Right renal cortex interstitium (tissue), 3 donors: ENCODE measurements around the gene RASGRF1. TPM values are rescaled to one million over a fixed set of nuclear protein-coding genes. Genes with fewer than 3 reads are reported as not detected.
"Not testable (repeated sequence)": the region's sequence is repeated elsewhere in the genome, so short reads cannot be mapped to it uniquely, and the experiment has no call there.

Experiments used
- DNase-seq, 3 donors: peaks; one replicate each; pipeline ENCODE4 v3.0.0-alpha.2; 2013; ENCODE audit warnings: low read depth in 3 of 3, low spot score in 2 of 3
- polyA plus RNA-seq, 3 donors: library from polyadenylated mRNA; unstranded; fragments of 120-200 nt; gene quantifications; one replicate each; pipeline ENCODE4 v1.2.1, GENCODE V29; 2013; ENCODE audit not compliant: insufficient read length in 3 of 3

Gene RASGRF1
- polyA plus RNA-seq, 3 donors, result 0.21 to 0.82 (median 0.43) TPM

- DNase-seq, result no peak
Observed at GRCh38 chr15:79046691-79047404, 43.7 kb downstream of the RASGRF1 start.

- no peak for DNase-seq
Observed at GRCh38 chr15:79045041-79045440, 45.5 kb downstream of the RASGRF1 start.

GRCh38 chr15:79042213-79042928 is 48.2 kb downstream of the RASGRF1 start:
- no peak for DNase-seq

- DNase-seq, result no peak
Observed at GRCh38 chr15:79041601-79042168, 48.9 kb downstream of the RASGRF1 start.

- DNase-seq, result no peak
Observed at GRCh38 chr15:79037848-79038247, 52.7 kb downstream of the RASGRF1 start.

GRCh38 chr15:79036323-79036722 is 54.3 kb downstream of the RASGRF1 start:
- DNase-seq, result no peak

GRCh38 chr15:79035814-79036213 is 54.8 kb downstream of the RASGRF1 start:
- no peak for DNase-seq

GRCh38 chr15:79035111-79035601 is 55.4 kb downstream of the RASGRF1 start:
- DNase-seq, result no peak

- no peak for DNase-seq
Observed at GRCh38 chr15:79034284-79034683, 56.3 kb downstream of the RASGRF1 start.

GRCh38 chr15:79032656-79033055 is 57.9 kb downstream of the RASGRF1 start:
- DNase-seq, result no peak

GRCh38 chr15:79031821-79032220 is 58.8 kb downstream of the RASGRF1 start:
- DNase-seq, result no peak

- no peak for DNase-seq
Observed at GRCh38 chr15:79031201-79031600, 59.4 kb downstream of the RASGRF1 start.

- no peak for DNase-seq
Observed at GRCh38 chr15:79030470-79030869, 60.1 kb downstream of the RASGRF1 start.

GRCh38 chr15:79028411-79028964 is 62.1 kb downstream of the RASGRF1 start:
- no peak for DNase-seq

GRCh38 chr15:79027532-79028410 is 62.8 kb downstream of the RASGRF1 start:
- no peak for DNase-seq

- no peak for DNase-seq
Observed at GRCh38 chr15:79025802-79026201, 64.8 kb downstream of the RASGRF1 start.

GRCh38 chr15:79025201-79025600 is 65.4 kb downstream of the RASGRF1 start:
- no peak for DNase-seq

- not testable (repeated sequence) for DNase-seq
Observed at GRCh38 chr15:79024493-79024892, 66.1 kb downstream of the RASGRF1 start.

GRCh38 chr15:79023918-79024317 is 66.7 kb downstream of the RASGRF1 start:
- DNase-seq, result no peak

- no peak for DNase-seq
Observed at GRCh38 chr15:79023546-79023890, 67.1 kb downstream of the RASGRF1 start.

- DNase-seq, result no peak
Observed at GRCh38 chr15:79018960-79019359, 71.6 kb downstream of the RASGRF1 start.
